Left lung (tissue), 10 donors: ENCODE results near the gene MYZAP. TPM values are rescaled to one million over a fixed set of nuclear protein-coding genes. Genes with fewer than 3 reads are reported as not detected.

Experiments used
- ATAC-seq: fragments of 200-7000 bp; cut with Tn5 transposase; one replicate; pipeline ENCODE4 v1.9.1; 2020; ENCODE audit warnings: moderate library complexity
- DNase-seq, 4 donors: peaks; one replicate each; pipeline ENCODE4 v3.0.0-alpha.2; 2013 to 2020
- H3K27ac ChIP-seq, 2 donors: fragments of 200-600 bp; sonication (generic) in 1 of 2; one replicate each; pipeline versions ENCODE4 v1.5.0 to v1.8.0; 2020 to 2021
- H3K27me3 ChIP-seq, 2 donors: fragments of 200-600 bp; sonication (generic) in 1 of 2; one replicate each; pipeline versions ENCODE4 v1.5.0 to v1.8.0; 2020 to 2021
- H3K36me3 ChIP-seq, 2 donors: fragments of 200-600 bp; sonication (generic) in 1 of 2; one replicate each; pipeline versions ENCODE4 v1.5.0 to v1.8.0; 2020 to 2021
- H3K4me1 ChIP-seq, 2 donors: fragments of 200-600 bp; one replicate each; pipeline ENCODE4 v1.8.0; 2021
- H3K4me3 ChIP-seq, 2 donors: fragments of 200-600 bp; sonication (generic) in 1 of 2; one replicate each; pipeline versions ENCODE4 v1.5.0 to v1.8.0; 2020 to 2021; ENCODE audit warnings: mild to moderate bottlenecking in 1 of 2
- H3K9me3 ChIP-seq, 2 donors: fragments of 200-600 bp; sonication (generic) in 1 of 2; one replicate each; pipeline versions ENCODE4 v1.5.0 to v1.8.0; 2020 to 2021
- CTCF ChIP-seq, 2 donors: fragments of 200-600 bp; sonication (generic) in 1 of 2; IDR thresholded peaks; one replicate each; pipeline versions ENCODE4 v1.5.0 to v1.8.0; 2021; ENCODE audit warnings: antibody characterized with exemption in 2 of 2
- intact Hi-C, 2 donors: fragments of 100-400 bp; cut with DNase I; formaldehyde crosslinking; loops; one replicate each; pipeline versions ENCODE4 v1.11.2 to v1.14.2; 2022
- polyA plus RNA-seq, 6 donors: library from polyadenylated mRNA; unstranded; fragments of 120-200 nt; gene quantifications; one replicate each; pipeline ENCODE4 v1.2.1, GENCODE V29; 2013; ENCODE audit not compliant: insufficient read length in 6 of 6
- total RNA-seq, 2 donors: library from RNA; stranded (reverse); fragmentation: NEBNext Ultra II Directional; extraction: Animal tissue kit (Norgen Biotek cat#: 25700); gene quantifications; one replicate each; pipeline ENCODE4 v1.2.1, GENCODE V29; 2021
- donor health status: DM: no; HTN: yes; CAD: no.
- donor health status: DM: no; HTN: no; CAD: no.

The MYZAP gene
- total and polyA plus RNA-seq, 8 donors, result 17.1 to 66.1 (median 63.6) TPM

- no peaks in the 10 kb centered on the region for H3K36me3 ChIP-seq
- peaks cover 0 to 3% of the 10 kb centered on the region in 2 donors for H3K4me1 ChIP-seq
- DNase-seq (no peak), ATAC-seq (no peak)
- no peaks in the 10 kb centered on the region for H3K27me3 ChIP-seq
- H3K4me3 ChIP-seq, result no peak overlapping the region
- no peak overlapping the region for H3K27ac ChIP-seq
- intact Hi-C loops, result no loop called here
- no peaks in the 10 kb centered on the region for H3K9me3 ChIP-seq
- no peak for TF ChIP-seq CTCF (IDR thresholded peaks at IDR 0.05)
These were observed 60.8 kb downstream of the MYZAP start for GRCh38 chr15:57652481-57652880.

- Histone ChIP-seq H3K4me1 (peaks cover 0 to 3% of the 10 kb centered on the region in 2 donors), H3K27me3 (no peaks in the 10 kb centered on the region), H3K4me3 (no peak overlapping the region), H3K27ac (no peak overlapping the region), H3K9me3 (no peaks in the 10 kb centered on the region), H3K36me3 (no peaks in the 10 kb centered on the region)
- peak; percentile 21 for ATAC-seq
- TF ChIP-seq CTCF (IDR thresholded peaks at IDR 0.05), result no peak
- intact Hi-C loops, result no loop called here
- peak in 2 of 4 donors; percentile 67 to 75 for DNase-seq
These were observed 62.6 kb downstream of the MYZAP start for GRCh38 chr15:57654153-57654852.

GRCh38 chr15:57655053-57655452 is 63.3 kb downstream of the MYZAP start:
- no peaks in the 10 kb centered on the region for H3K27me3 ChIP-seq
- ATAC-seq (no peak), DNase-seq (no peak)
- H3K36me3 ChIP-seq, result no peaks in the 10 kb centered on the region
- no peak overlapping the region for H3K4me3 ChIP-seq
- H3K27ac ChIP-seq, result no peak overlapping the region
- TF ChIP-seq CTCF (IDR thresholded peaks at IDR 0.05), result no peak
- no peaks in the 10 kb centered on the region for H3K9me3 ChIP-seq
- H3K4me1 ChIP-seq, result peaks cover 0 to 3% of the 10 kb centered on the region in 2 donors
- intact Hi-C loops, result no loop called here

- DNase-seq, result no peak
- H3K36me3 ChIP-seq, result no peaks in the 10 kb centered on the region
- no peaks in the 10 kb centered on the region for H3K9me3 ChIP-seq
- no peak overlapping the region for H3K4me3 ChIP-seq
- no peak overlapping the region for H3K27ac ChIP-seq
- intact Hi-C loops, result no loop called here
- peaks cover 0 to 3% of the 10 kb centered on the region in 2 donors for H3K4me1 ChIP-seq
- no peak for TF ChIP-seq CTCF (IDR thresholded peaks at IDR 0.05)
- H3K27me3 ChIP-seq, result no peaks in the 10 kb centered on the region
- ATAC-seq, result no peak
These were observed 64.1 kb downstream of the MYZAP start for GRCh38 chr15:57655809-57656208.

GRCh38 chr15:57656434-57656833 is 64.7 kb downstream of the MYZAP start:
- H3K4me1 ChIP-seq, result peaks cover 0 to 3% of the 10 kb centered on the region in 2 donors
- TF ChIP-seq CTCF (IDR thresholded peaks at IDR 0.05), result no peak
- DNase-seq (no peak), ATAC-seq (no peak)
- no peak overlapping the region for H3K4me3 ChIP-seq
- intact Hi-C loops, result no loop called here
- H3K9me3 ChIP-seq, result no peaks in the 10 kb centered on the region
- no peak overlapping the region for H3K27ac ChIP-seq
- H3K27me3 ChIP-seq, result no peaks in the 10 kb centered on the region
- H3K36me3 ChIP-seq, result no peaks in the 10 kb centered on the region
